OCI-LY1 (cell line): Measurements from ENCODE around the gene STK4.
A peak's percentile ranks its signal among the peaks of the same experiment; 100 is the strongest.

Source experiments
- H2AFZ ChIP-seq: fragments of 200-600 bp; sonication (generic), shearing (Covaris generic); 2 replicates; pipeline ENCODE4 v1.6.0; 2014; ENCODE audit warnings: antibody characterized with exemption, mild to moderate bottlenecking, low read length
- H3F3A ChIP-seq: fragments of 200-600 bp; sonication (generic), shearing (Covaris generic); 2 replicates; pipeline ENCODE4 v1.6.0; 2014; ENCODE audit warnings: mild to moderate bottlenecking, antibody characterized with exemption, low read length, moderate library complexity; ENCODE audit not compliant: insufficient read depth
- H3K27ac ChIP-seq: fragments of 200-600 bp; sonication (generic); 2 replicates; pipeline ENCODE4 v1.5.1; 2014; ENCODE audit warnings: low read length, mixed run types, mild to moderate bottlenecking, low read depth; ENCODE audit not compliant: poor library complexity, severe bottlenecking
- H3K27me3 ChIP-seq: fragments of 200-600 bp; sonication (generic); 2 replicates; pipeline ENCODE4 v1.6.0; 2014; ENCODE audit warnings: antibody characterized with exemption, mild to moderate bottlenecking, low read length, moderate library complexity; ENCODE audit not compliant: insufficient read depth
- H3K36me3 ChIP-seq: fragments of 200-600 bp; sonication (generic); 2 replicates; pipeline ENCODE4 v1.6.1; 2014; ENCODE audit warnings: mild to moderate bottlenecking, antibody characterized with exemption, low read length, moderate library complexity, mixed read lengths; ENCODE audit not compliant: insufficient read depth
- H3K4me1 ChIP-seq: fragments of 200-600 bp; sonication (generic); 2 replicates; pipeline ENCODE4 v1.5.1; 2014; ENCODE audit warnings: mild to moderate bottlenecking, low read length, moderate library complexity; ENCODE audit not compliant: insufficient read depth, severe bottlenecking
- H3K4me2 ChIP-seq: fragments of 200-600 bp; sonication (generic), shearing (Covaris generic); 2 replicates; pipeline ENCODE4 v1.6.1; 2014; ENCODE audit warnings: low read length
- H3K4me3 ChIP-seq: fragments of 200-600 bp; sonication (generic); 2 replicates; pipeline ENCODE4 v1.5.1; 2014; ENCODE audit warnings: low read length, low read depth, mild to moderate bottlenecking, mixed read lengths; ENCODE audit not compliant: poor library complexity, severe bottlenecking
- H3K79me2 ChIP-seq: fragments of 200-600 bp; shearing (Covaris generic); 2 replicates; pipeline ENCODE4 v1.6.1; 2016; ENCODE audit warnings: mixed run types, low read length, mixed read lengths; ENCODE audit not compliant: insufficient read depth
- H3K9ac ChIP-seq: fragments of 200-600 bp; sonication (generic), shearing (Covaris generic); 2 replicates; pipeline ENCODE4 v1.6.1; 2014; ENCODE audit warnings: mild to moderate bottlenecking, low read length, mixed read lengths
- H3K9me2 ChIP-seq: fragments of 200-600 bp; sonication (generic), shearing (Covaris generic); 2 replicates; pipeline ENCODE4 v1.6.1; 2014; ENCODE audit warnings: low read depth, mild to moderate bottlenecking, low read length, mixed read lengths
- H3K9me3 ChIP-seq: fragments of 200-600 bp; shearing (Covaris generic); 2 replicates; pipeline ENCODE4 v1.6.1; 2014; ENCODE audit warnings: low read length, mixed read lengths
- H4K20me1 ChIP-seq: fragments of 200-600 bp; sonication (generic), shearing (Covaris generic); 2 replicates; pipeline ENCODE4 v1.6.0; 2016; ENCODE audit warnings: mild to moderate bottlenecking, low read length; ENCODE audit not compliant: insufficient read depth
- CTCF ChIP-seq: fragments of 200-600 bp; sonication (generic), shearing (Covaris generic); IDR thresholded peaks from 2 replicates; pipeline ENCODE4 v1.5.1; 2017; ENCODE audit warnings: mild to moderate bottlenecking, antibody characterized with exemption, low read length, moderate library complexity, mixed read lengths
- EZH2 ChIP-seq: fragments of 200-600 bp; sonication (generic), shearing (Covaris generic); IDR thresholded peaks from 2 replicates; pipeline ENCODE4 v1.8.0; 2017; ENCODE audit warnings: borderline replicate concordance, mixed run types, mild to moderate bottlenecking, antibody characterized with exemption, low read length, moderate library complexity, mixed read lengths

Gene STK4

GRCh38 chr20:45094864-45095574, 128.7 kb downstream of the STK4 start:
- H2AFZ ChIP-seq: no peak overlapping the region
- no peaks in the 10 kb centered on the region for H3K36me3 ChIP-seq
- no peak overlapping the region for H3K4me3 ChIP-seq
- H3K9me3 ChIP-seq: no peaks in the 10 kb centered on the region
- no peaks in the 10 kb centered on the region for H3K79me2 ChIP-seq
- H3F3A ChIP-seq: no peaks in the 10 kb centered on the region
- H3K27me3 ChIP-seq: peaks cover 1% of the 10 kb centered on the region; the same call in 1 of the 2 replicates
- no peaks in the 10 kb centered on the region for H4K20me1 ChIP-seq
- H3K9ac ChIP-seq: no peak overlapping the region
- no peak overlapping the region for H3K27ac ChIP-seq
- no peaks in the 10 kb centered on the region for H3K9me2 ChIP-seq
- H3K4me1 ChIP-seq: no peaks in the 10 kb centered on the region
- no peak overlapping the region for H3K4me2 ChIP-seq
- no peak for TF ChIP-seq EZH2
- no peak for TF ChIP-seq CTCF

DNA sequence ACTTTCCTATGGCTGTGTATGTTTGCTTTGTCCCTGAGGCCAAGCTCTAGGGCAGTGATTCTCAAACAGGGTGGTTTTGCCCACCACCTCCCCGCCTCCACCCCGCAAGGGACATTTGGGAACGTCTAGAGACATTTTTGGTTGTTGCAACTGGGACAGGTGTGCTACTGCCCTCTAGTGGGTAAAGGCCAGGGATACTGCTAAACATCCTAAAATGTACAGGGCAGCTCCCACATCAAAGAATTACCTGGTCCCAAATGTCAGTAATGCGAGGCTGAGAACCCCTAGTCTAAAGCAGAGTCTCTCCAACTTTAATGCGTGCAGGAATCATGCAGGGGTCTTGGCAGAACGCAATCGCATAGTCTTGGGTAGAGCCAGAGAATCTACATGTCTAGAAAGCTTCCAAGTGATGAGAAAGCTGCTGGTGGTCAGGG, 129.5 kb downstream of the STK4 start:
- H3K4me2 ChIP-seq: no peak overlapping the region
- H3K9ac ChIP-seq: no peak overlapping the region
- H3K27ac ChIP-seq: no peak overlapping the region
- H3K27me3 ChIP-seq: peaks cover 4% of the 10 kb centered on the region; the same call in 1 of the 2 replicates
- H3K4me1 ChIP-seq: no peaks in the 10 kb centered on the region
- no peaks in the 10 kb centered on the region for H4K20me1 ChIP-seq
- H3F3A ChIP-seq: no peaks in the 10 kb centered on the region
- H3K9me2 ChIP-seq: no peaks in the 10 kb centered on the region
- no peaks in the 10 kb centered on the region for H3K9me3 ChIP-seq
- TF ChIP-seq EZH2 (no peak), CTCF (peak; percentile 73)
- H3K79me2 ChIP-seq: no peaks in the 10 kb centered on the region
- H2AFZ ChIP-seq: no peak overlapping the region
- H3K36me3 ChIP-seq: no peaks in the 10 kb centered on the region
- no peak overlapping the region for H3K4me3 ChIP-seq

DNA sequence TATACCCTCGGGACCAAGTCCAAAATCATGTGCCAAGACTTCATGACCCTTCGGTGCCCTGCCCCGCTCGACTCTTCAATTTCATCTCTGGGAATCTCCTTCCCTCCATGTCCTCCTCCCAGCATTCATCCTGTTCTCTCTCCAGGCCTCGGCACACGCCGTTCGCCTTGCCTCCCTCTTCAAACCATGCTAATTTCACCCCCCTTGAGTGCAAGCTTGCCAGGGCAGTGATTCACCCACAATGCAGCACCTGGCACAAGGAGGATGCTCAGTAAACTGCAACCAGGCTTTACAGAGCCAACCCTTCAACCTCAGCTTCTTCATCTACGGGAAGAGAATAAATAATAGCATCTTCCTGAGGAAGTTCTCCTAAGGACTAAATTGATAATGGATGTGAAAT, 130.5 kb downstream of the STK4 start:
- no peak overlapping the region for H3K4me3 ChIP-seq
- no peak overlapping the region for H2AFZ ChIP-seq
- H3K4me2 ChIP-seq: no peak overlapping the region
- no peak overlapping the region for H3K27ac ChIP-seq
- H3F3A ChIP-seq: no peaks in the 10 kb centered on the region
- H3K4me1 ChIP-seq: no peaks in the 10 kb centered on the region
- no peaks in the 10 kb centered on the region for H3K79me2 ChIP-seq
- H3K9ac ChIP-seq: no peak overlapping the region
- H4K20me1 ChIP-seq: no peaks in the 10 kb centered on the region
- H3K36me3 ChIP-seq: no peaks in the 10 kb centered on the region
- H3K9me2 ChIP-seq: no peaks in the 10 kb centered on the region
- TF ChIP-seq CTCF (no peak), EZH2 (no peak)
- H3K9me3 ChIP-seq: no peaks in the 10 kb centered on the region
- peaks cover 4% of the 10 kb centered on the region; the same call in 1 of the 2 replicates for H3K27me3 ChIP-seq
